Colonic mucosa (tissue), 4 donors: Measurements from ENCODE around the gene FREY1. TPM values are rescaled to one million over a fixed set of nuclear protein-coding genes. Genes with fewer than 3 reads are reported as not detected.

Source experiments
- DNase-seq: peaks from one replicate; pipeline ENCODE4 v3.0.0-alpha.2; 2020
- H3K27ac ChIP-seq: fragments of 200-600 bp; one replicate; pipeline ENCODE4 v1.8.0; 2021
- H3K27me3 ChIP-seq: fragments of 200-600 bp; one replicate; pipeline ENCODE4 v1.8.0; 2021
- H3K36me3 ChIP-seq: fragments of 200-600 bp; one replicate; pipeline ENCODE4 v1.8.0; 2021
- H3K4me1 ChIP-seq: fragments of 200-600 bp; one replicate; pipeline ENCODE4 v1.8.0; 2021; ENCODE audit warnings: mild to moderate bottlenecking
- H3K4me3 ChIP-seq: fragments of 200-600 bp; one replicate; pipeline ENCODE4 v1.8.0; 2021
- H3K9ac ChIP-seq, 2 donors: one replicate each; pipeline ENCODE4 v1.7.0; 2013; ENCODE audit warnings: control low read depth in 2 of 2, low read depth in 2 of 2, low read length in 2 of 2
- H3K9me3 ChIP-seq: fragments of 200-600 bp; one replicate; pipeline ENCODE4 v1.8.0; 2021
- intact Hi-C: fragments of 100-400 bp; cut with DNase I; formaldehyde crosslinking; loops from one replicate; pipeline ENCODE4 v1.14.1; 2022
- total RNA-seq, 2 donors: library from RNA; stranded (reverse); fragmentation: NEBNext Ultra II Directional in 1 of 2; extraction: Animal tissue kit (Norgen Biotek cat#: 25700) in 1 of 2; gene quantifications; one replicate each; pipeline ENCODE4 v1.2.1, GENCODE V29; 2021
- TF ChIP-seq, protein P1 (sequence below): fragments of 200-600 bp; IDR thresholded peaks from one replicate; pipeline ENCODE4 v1.8.0; 2022; ENCODE audit warnings: antibody characterized with exemption, mild to moderate bottlenecking
- donor health status: healthy.
- donor health status: DM: no; HTN: no; CAD: no.
- donor health status: DM: no; HTN: no; CAD: no.

FREY1 gene
- total RNA-seq, 2 donors from 2014 or later = 1.1 TPM; not detected in 1

DNA sequence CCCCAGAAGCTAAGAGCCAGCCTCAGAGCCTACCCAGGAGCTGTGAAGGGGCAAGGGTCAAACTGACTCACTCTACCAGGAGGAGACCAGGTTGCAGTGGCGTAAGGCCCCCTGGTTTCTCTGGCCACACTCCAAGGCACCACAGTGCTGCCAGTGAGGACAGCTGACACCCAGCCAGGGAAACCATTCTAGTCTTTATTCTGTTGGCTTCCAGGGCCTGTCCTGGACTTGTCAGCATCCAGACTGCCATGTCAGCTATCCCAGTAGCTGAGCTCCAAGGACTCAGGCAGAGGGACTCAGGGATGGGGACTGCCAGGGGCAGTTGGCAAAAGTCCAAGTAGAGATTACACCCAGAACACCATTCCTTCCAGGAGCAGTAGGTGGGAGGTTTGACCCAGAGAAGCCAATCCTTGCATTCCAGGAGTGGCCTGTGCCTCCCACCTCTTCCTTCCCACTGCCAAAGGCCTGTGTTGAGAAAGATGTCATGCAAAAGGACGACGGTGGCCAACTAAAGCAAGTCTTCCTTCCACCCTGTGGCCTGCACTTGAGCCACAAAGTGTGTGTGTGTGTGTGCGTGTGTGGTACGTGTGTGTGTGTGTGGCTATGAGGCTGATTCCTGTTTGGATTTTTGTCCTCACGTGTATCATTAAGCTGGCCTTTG is 25.2 kb downstream of the FREY1 start:
- Histone ChIP-seq H3K9ac (no peak overlapping the region), H3K4me1 (peaks cover 4% of the 10 kb centered on the region), H3K27me3 (no peaks in the 10 kb centered on the region), H3K9me3 (no peaks in the 10 kb centered on the region), H3K36me3 (no peaks in the 10 kb centered on the region), H3K27ac (no peak overlapping the region), H3K4me3 (no peak overlapping the region)
- DNase-seq = no peak
- TF ChIP-seq, protein P1, sequence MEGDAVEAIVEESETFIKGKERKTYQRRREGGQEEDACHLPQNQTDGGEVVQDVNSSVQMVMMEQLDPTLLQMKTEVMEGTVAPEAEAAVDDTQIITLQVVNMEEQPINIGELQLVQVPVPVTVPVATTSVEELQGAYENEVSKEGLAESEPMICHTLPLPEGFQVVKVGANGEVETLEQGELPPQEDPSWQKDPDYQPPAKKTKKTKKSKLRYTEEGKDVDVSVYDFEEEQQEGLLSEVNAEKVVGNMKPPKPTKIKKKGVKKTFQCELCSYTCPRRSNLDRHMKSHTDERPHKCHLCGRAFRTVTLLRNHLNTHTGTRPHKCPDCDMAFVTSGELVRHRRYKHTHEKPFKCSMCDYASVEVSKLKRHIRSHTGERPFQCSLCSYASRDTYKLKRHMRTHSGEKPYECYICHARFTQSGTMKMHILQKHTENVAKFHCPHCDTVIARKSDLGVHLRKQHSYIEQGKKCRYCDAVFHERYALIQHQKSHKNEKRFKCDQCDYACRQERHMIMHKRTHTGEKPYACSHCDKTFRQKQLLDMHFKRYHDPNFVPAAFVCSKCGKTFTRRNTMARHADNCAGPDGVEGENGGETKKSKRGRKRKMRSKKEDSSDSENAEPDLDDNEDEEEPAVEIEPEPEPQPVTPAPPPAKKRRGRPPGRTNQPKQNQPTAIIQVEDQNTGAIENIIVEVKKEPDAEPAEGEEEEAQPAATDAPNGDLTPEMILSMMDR = no peak
- intact Hi-C loops = no loop called here

DNA sequence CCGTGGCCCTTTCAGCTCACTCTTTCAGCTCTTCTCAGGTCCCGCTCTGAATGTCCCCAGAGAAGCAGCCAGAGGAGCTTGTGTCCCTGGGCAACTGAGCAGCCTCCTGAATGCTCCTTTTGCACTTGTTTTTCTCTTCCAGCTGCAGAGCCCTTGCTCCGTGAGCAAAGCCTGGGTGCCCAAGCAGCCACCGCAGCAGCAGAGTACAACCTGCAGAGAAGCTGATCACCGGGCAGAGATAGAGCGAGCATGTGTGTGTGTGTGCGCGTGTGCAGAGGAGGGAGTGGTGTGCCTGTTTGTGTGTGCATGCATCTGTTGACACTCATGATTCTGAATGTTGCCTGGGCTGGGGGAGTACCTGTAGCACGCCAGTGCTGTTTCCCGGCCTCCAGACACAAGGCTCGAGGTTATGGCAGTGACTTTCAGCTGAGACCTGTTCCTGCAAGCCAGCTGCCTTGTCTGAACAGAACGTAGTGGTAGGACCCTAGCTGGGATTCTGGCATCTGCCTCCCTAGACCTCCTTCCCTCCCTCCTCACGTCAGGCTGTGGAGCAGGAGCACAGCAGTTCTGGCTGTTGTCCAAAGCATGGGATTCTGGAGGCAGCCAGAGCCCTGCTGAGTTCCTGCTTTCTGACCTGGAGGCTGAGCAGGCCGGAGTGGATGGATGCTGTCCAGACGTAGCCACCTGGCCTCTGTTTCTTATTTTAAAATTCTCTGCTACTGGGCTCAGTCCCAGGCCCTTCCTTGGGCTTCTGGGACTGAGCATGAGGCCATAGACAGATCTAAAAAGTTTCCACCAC is 26.1 kb downstream of the FREY1 start:
- no peaks in the 10 kb centered on the region for H3K27me3 ChIP-seq
- H3K27ac ChIP-seq = no peak overlapping the region
- H3K4me1 ChIP-seq = peaks cover 3% of the 10 kb centered on the region
- no peaks in the 10 kb centered on the region for H3K36me3 ChIP-seq
- no peak overlapping the region for H3K4me3 ChIP-seq
- H3K9ac ChIP-seq = no peak overlapping the region
- TF ChIP-seq, protein P1 = no peak
- intact Hi-C loops = no loop called here
- H3K9me3 ChIP-seq = no peaks in the 10 kb centered on the region
- DNase-seq = no peak

DNA sequence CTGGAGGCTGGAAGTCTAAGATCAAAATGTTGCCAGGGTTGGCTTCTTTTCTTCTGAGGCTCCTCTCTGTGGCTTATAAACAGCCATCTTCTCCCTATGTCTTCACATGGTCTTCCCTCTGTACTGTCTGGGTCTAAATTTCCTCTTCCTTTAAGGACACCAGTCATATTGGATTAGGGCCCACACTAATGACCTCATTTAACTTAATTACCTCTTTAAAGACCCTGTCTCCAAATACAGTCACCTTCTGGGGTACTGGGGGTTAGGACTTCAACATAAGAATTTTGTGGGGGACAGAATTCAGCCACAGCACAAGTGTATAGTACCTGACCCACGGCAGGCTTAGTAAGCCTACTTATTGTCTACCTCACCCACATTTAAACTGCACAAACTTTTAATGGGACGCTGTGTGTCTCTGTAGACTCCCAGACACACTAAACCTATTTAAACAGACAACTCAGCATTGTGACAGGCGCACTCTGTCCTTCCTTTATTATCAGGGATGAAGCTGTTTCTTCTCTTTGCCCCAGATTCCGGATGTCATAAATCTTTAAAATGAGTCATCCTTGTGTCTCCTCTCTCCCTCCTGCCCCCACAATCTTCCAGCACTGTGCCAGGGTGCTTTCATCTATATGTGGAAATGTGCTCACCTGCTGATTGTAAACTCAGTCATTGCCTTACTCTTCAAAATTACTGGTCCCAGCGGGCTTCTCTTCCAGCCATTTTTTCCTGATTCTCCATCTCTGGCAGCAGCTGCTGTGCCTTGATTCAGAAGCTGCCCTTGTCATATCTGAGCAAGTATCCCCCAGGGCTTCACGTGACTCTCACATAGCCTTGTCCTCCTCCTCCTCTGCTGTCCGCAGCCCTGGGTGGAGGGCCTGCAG is 27.0 kb downstream of the FREY1 start:
- intact Hi-C loops = loop anchor here (10.0 kb wide), 1 partner anchor 125 kb away; no protein-coding TSS in a partner anchor
- TF ChIP-seq, protein P1 = no peak
- Histone ChIP-seq H3K9me3 (no peaks in the 10 kb centered on the region), H3K4me1 (no peaks in the 10 kb centered on the region), H3K9ac (no peak overlapping the region), H3K4me3 (no peak overlapping the region), H3K36me3 (no peaks in the 10 kb centered on the region), H3K27ac (no peak overlapping the region), H3K27me3 (no peaks in the 10 kb centered on the region)
- DNase-seq = no peak

DNA sequence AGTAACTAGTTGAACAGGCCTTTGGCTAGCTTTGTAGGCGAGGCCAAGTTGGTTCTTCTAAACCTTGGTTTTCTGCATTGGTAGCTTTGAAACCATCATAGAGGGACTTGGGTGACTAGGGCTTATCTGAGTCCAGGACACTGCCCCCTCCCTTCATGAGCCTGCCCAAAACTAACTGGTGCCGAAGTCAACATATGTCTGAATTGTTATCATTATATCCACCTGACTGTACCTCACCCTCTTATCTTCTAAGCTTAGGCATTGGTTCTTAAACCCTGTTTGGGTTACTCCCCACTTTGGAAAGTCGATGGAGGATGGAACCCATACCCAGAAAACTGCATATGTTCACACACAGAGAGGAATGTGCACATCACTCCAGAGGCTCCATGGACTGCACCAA is 29.2 kb downstream of the FREY1 start:
- Histone ChIP-seq H3K27me3 (no peaks in the 10 kb centered on the region), H3K4me1 (no peaks in the 10 kb centered on the region), H3K4me3 (no peak overlapping the region), H3K27ac (no peak overlapping the region), H3K9ac (no peak overlapping the region), H3K36me3 (no peaks in the 10 kb centered on the region), H3K9me3 (no peaks in the 10 kb centered on the region)
- TF ChIP-seq, protein P1 = no peak
- DNase-seq = no peak
- intact Hi-C loops = loop anchor here (10.0 kb wide), 1 partner anchor 127 kb away; no protein-coding TSS in a partner anchor

DNA sequence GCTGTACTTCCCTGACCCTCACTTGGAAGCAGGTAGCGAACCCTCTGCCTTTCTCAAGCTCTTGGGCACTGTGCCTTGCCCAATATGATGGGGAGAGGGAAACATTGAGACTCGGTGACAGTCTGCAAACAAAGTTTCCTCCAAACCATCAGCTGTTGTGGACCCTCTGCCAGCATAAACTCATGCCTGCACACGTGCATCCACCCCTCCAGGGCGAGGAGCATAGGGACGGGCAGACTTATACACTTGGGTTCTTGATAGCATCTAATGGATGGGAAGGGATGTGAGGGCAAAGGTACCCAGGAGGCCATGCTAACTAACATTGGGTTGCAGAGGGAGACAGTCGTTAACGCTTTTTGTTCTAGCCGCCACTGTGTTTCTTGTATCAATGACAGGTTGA is 29.9 kb downstream of the FREY1 start:
- DNase-seq = no peak
- H3K4me3 ChIP-seq = no peak overlapping the region
- TF ChIP-seq, protein P1 = no peak
- H3K9ac ChIP-seq = no peak overlapping the region
- H3K27ac ChIP-seq = no peak overlapping the region
- intact Hi-C loops = loop anchor here (10.0 kb wide), 1 partner anchor 128 kb away; no protein-coding TSS in a partner anchor
- peaks cover 1% of the 10 kb centered on the region for H3K36me3 ChIP-seq
- H3K4me1 ChIP-seq = no peaks in the 10 kb centered on the region
- no peaks in the 10 kb centered on the region for H3K27me3 ChIP-seq
- no peaks in the 10 kb centered on the region for H3K9me3 ChIP-seq
